ENCODE data around the gene BPIFA1.

GRCh38 chr20:33224399-33224798 lies 11.4 kb upstream of the BPIFA1 start:
- TF ChIP-seq CTCF (conservative IDR thresholded peaks at IDR 0.05; ENCODE audit: low read depth in 2 of 2) = no peak
- TF ChIP-seq POLR2AphosphoS5 (IDR thresholded peaks at IDR 0.05; ENCODE audit: low read depth) = no peak
- TF ChIP-seq EZH2 (IDR thresholded peaks at IDR 0.05; ENCODE audit: low read depth, unreplicated experiment) = no peak
- no peak for TF ChIP-seq REST (IDR thresholded peaks at IDR 0.05; ENCODE audit: unreplicated experiment)

All from GM23338 (cell line).